ENCODE data around the gene CCL25.

DNA sequence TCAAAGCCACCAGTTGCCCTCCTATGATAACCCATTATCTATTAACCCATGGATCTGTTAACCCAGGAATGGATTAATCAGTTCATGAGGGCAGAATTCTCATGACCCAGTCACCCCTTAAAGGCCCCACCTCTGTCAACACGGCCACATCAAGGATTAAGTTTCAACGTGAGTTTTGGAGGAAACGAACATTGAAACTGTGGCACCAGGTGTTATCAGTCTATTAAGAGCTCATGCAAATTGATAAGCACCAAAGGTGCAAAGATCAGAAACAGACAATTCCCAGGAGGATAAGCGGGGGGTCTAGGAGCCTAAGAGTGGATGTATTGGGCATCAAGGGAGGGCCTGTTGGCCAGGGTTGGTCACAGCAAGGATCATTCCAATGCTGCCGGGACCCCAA lies 27.2 kb upstream of the CCL25 start:
- TF ChIP-seq, protein P1, sequence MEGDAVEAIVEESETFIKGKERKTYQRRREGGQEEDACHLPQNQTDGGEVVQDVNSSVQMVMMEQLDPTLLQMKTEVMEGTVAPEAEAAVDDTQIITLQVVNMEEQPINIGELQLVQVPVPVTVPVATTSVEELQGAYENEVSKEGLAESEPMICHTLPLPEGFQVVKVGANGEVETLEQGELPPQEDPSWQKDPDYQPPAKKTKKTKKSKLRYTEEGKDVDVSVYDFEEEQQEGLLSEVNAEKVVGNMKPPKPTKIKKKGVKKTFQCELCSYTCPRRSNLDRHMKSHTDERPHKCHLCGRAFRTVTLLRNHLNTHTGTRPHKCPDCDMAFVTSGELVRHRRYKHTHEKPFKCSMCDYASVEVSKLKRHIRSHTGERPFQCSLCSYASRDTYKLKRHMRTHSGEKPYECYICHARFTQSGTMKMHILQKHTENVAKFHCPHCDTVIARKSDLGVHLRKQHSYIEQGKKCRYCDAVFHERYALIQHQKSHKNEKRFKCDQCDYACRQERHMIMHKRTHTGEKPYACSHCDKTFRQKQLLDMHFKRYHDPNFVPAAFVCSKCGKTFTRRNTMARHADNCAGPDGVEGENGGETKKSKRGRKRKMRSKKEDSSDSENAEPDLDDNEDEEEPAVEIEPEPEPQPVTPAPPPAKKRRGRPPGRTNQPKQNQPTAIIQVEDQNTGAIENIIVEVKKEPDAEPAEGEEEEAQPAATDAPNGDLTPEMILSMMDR (IDR thresholded peaks at IDR 0.05 in 8 of 11, conservative IDR thresholded peaks at IDR 0.05 in 3 of 11), result no peak
- no peak for TF ChIP-seq POLR2A (IDR thresholded peaks at IDR 0.05)
